Adrenal gland (tissue), 12 donors: Measurements from ENCODE around the gene DOK6. TPM values are rescaled to one million over a fixed set of nuclear protein-coding genes. Genes with fewer than 3 reads are reported as not detected.

Experiments
- DNase-seq, 7 donors: peaks; one replicate each; pipeline ENCODE4 v3.0.0-alpha.2; 2019 to 2020
- H3K27ac ChIP-seq, 5 donors: fragments of 200-600 bp; sonication (generic) in 4 of 5; 1 replicate in 3 of 5; 2 replicates in 2 of 5; pipeline versions ENCODE4 v1.5.1 to v1.8.0; 2016 to 2020; ENCODE audit warnings: mild to moderate bottlenecking in 1 of 5
- H3K27me3 ChIP-seq: fragments of 200-600 bp; 2 replicates; pipeline ENCODE4 v1.8.0; 2021
- H3K36me3 ChIP-seq, 2 donors: fragments of 200-600 bp; replicated peaks in 1 of 2; 1 replicate in 1 of 2; 2 replicates in 1 of 2; pipeline versions ENCODE4 v1.5.1 to v1.8.0; 2018 to 2022
- H3K4me1 ChIP-seq, 2 donors: fragments of 200-600 bp; replicated peaks in 1 of 2; 1 replicate in 1 of 2; 2 replicates in 1 of 2; pipeline versions ENCODE4 v1.5.1 to v1.8.0; 2018 to 2021
- H3K4me3 ChIP-seq, 4 donors: fragments of 200-600 bp; sonication (generic) in 3 of 4; one replicate each; pipeline ENCODE4 v1.5.1; 2016 to 2018
- H3K9me3 ChIP-seq, 3 donors: fragments of 200-600 bp; sonication (generic) in 1 of 3; replicated peaks in 1 of 3; 1 replicate in 2 of 3; 2 replicates in 1 of 3; pipeline versions ENCODE4 v1.5.1 to v1.8.0; 2016 to 2021
- POLR2A ChIP-seq, 2 donors: fragments of 450-650 bp; IDR thresholded peaks; one replicate each; pipeline ENCODE4 v1.6.1; 2017; ENCODE audit warnings: antibody characterized with exemption in 2 of 2, mild to moderate bottlenecking in 2 of 2, moderate library complexity in 1 of 2
- WGBS, 4 donors: extraction: QIAGEN DNeasy Blood & Tissue Kit in 2 of 4; methylation state at CpG; one replicate each; pipeline versions ENCODE4 v1.1.5 to v1.1.7; 2013 to 2017; 5-methylcytosine and 5-hydroxymethylcytosine counted together
- intact Hi-C, 2 donors: fragments of 100-400 bp; cut with DNase I; formaldehyde crosslinking; loops; one replicate each; pipeline versions ENCODE4 v1.14.1 to v1.15.0; 2022 to 2023
- polyA plus RNA-seq, 3 donors: library from polyadenylated mRNA; stranded (reverse); fragments of 200-250 nt in 2 of 3; fragments of 350-450 nt in 1 of 3; fragmentation: Illumina TruSeq in 1 of 3; extraction: RNeasy Lipid Tissue Mini Kit (QIAGEN cat#74804) in 1 of 3; gene quantifications; one replicate each; pipeline ENCODE4 v1.2.3, GENCODE V29; 2013 to 2014
- total RNA-seq, 9 donors: library from RNA; depleted of rRNA in 4 of 9; stranded (reverse); fragments of >200 nt in 4 of 9; fragments of 120-200 nt in 1 of 9; fragmentation: NEBNext Ultra II Directional in 1 of 9; extraction: Animal tissue kit (Norgen Biotek cat#: 25700) in 1 of 9; gene quantifications; one replicate each; pipeline versions ENCODE4 v1.1.0 to v1.2.4, GENCODE V29; 2013 to 2023
- TF ChIP-seq, protein P1 (sequence below), 6 experiments: fragments of 450-650 bp in 4 of 6; fragments of 200-600 bp in 2 of 6; sonication (generic) in 1 of 6; IDR thresholded peaks; 1 replicate in 5 of 6; 2 replicates in 1 of 6; pipeline versions ENCODE4 v1.5.1 to v1.8.0; 2016 to 2021; ENCODE audit warnings: antibody characterized with exemption in 6 of 6, mild to moderate bottlenecking in 2 of 6, moderate library complexity in 1 of 6
- donor health status: healthy with polysubstance abuse.
- donor health status: Bipolar disorder and iron deficiency.
- donor health status: DM: yes; HTN: yes; CAD: no.
- donor health status: DM: no; HTN: no; CAD: no.
- donor health status: DM: no; HTN: no; CAD: no.
- donor health status: DM: yes; HTN: yes; CAD: no.

The DOK6 gene
- total and polyA plus RNA-seq, 12 donors, result 0.24 to 4.5 (median 0.76) TPM

- WGBS, 4 donors, result 60 to 73% (median 66%) methylated on average over 2 of the region's 2 CpGs
- Histone ChIP-seq H3K27ac (no peak overlapping the region), H3K4me1 (no peaks in the 10 kb centered on the region), H3K27me3 (no peaks in the 10 kb centered on the region), H3K4me3 (no peak overlapping the region), H3K36me3 (no peaks in the 10 kb centered on the region), H3K9me3 (no peaks in the 10 kb centered on the region)
- no peak for DNase-seq
- intact Hi-C loops, result no loop called here
- TF ChIP-seq, protein P1, sequence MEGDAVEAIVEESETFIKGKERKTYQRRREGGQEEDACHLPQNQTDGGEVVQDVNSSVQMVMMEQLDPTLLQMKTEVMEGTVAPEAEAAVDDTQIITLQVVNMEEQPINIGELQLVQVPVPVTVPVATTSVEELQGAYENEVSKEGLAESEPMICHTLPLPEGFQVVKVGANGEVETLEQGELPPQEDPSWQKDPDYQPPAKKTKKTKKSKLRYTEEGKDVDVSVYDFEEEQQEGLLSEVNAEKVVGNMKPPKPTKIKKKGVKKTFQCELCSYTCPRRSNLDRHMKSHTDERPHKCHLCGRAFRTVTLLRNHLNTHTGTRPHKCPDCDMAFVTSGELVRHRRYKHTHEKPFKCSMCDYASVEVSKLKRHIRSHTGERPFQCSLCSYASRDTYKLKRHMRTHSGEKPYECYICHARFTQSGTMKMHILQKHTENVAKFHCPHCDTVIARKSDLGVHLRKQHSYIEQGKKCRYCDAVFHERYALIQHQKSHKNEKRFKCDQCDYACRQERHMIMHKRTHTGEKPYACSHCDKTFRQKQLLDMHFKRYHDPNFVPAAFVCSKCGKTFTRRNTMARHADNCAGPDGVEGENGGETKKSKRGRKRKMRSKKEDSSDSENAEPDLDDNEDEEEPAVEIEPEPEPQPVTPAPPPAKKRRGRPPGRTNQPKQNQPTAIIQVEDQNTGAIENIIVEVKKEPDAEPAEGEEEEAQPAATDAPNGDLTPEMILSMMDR (IDR thresholded peaks at IDR 0.05), result no peak
- no peak for TF ChIP-seq POLR2A (IDR thresholded peaks at IDR 0.05)
Measured at GRCh38 chr18:69759046-69759445, 358.4 kb downstream of the DOK6 start.

GRCh38 chr18:69763002-69763401, 362.3 kb downstream of the DOK6 start:
- TF ChIP-seq, protein P1 (IDR thresholded peaks at IDR 0.05), result no peak
- no peak for TF ChIP-seq POLR2A (IDR thresholded peaks at IDR 0.05)
- intact Hi-C loops, result no loop called here
- Histone ChIP-seq H3K4me1 (no peaks in the 10 kb centered on the region), H3K4me3 (no peak overlapping the region), H3K27ac (no peak overlapping the region), H3K27me3 (no peaks in the 10 kb centered on the region), H3K9me3 (no peaks in the 10 kb centered on the region), H3K36me3 (no peaks in the 10 kb centered on the region)
- no peak for DNase-seq
- 61 to 68% (median 65%) methylated on average over 4 of the region's 4 CpGs for WGBS, 4 donors

- TF ChIP-seq, protein P1 (IDR thresholded peaks at IDR 0.05), result no peak
- TF ChIP-seq POLR2A (IDR thresholded peaks at IDR 0.05), result no peak
- no peak overlapping the region for H3K27ac ChIP-seq
- no peaks in the 10 kb centered on the region for H3K4me1 ChIP-seq
- H3K36me3 ChIP-seq, result no peaks in the 10 kb centered on the region
- H3K27me3 ChIP-seq, result no peaks in the 10 kb centered on the region
- H3K4me3 ChIP-seq, result no peak overlapping the region
- whole genome bisulfite sequencing, 4 donors, result 86 to 95% (median 89%) methylated on average over 5 of the region's 5 CpGs
- H3K9me3 ChIP-seq, result no peaks in the 10 kb centered on the region
- intact Hi-C loops, result no loop called here
- no peak for DNase-seq
Measured at GRCh38 chr18:69763821-69764220, 363.1 kb downstream of the DOK6 start.

GRCh38 chr18:69770238-69770637, 369.6 kb downstream of the DOK6 start:
- 49 to 62% (median 52%) methylated on average over 4 of the region's 4 CpGs for WGBS, 4 donors
- H3K4me1 ChIP-seq, result no peaks in the 10 kb centered on the region
- no peak for DNase-seq
- no peaks in the 10 kb centered on the region for H3K9me3 ChIP-seq
- no peaks in the 10 kb centered on the region for H3K27me3 ChIP-seq
- H3K27ac ChIP-seq, result no peak overlapping the region
- TF ChIP-seq POLR2A (IDR thresholded peaks at IDR 0.05), result no peak
- TF ChIP-seq, protein P1 (IDR thresholded peaks at IDR 0.05), result no peak
- intact Hi-C loops, result no loop called here
- H3K4me3 ChIP-seq, result no peak overlapping the region
- H3K36me3 ChIP-seq, result no peaks in the 10 kb centered on the region
